Spleen (tissue), 7 donors: ENCODE measurements around the gene GYS1.

ENCODE experiments used
- CTCF ChIP-seq, 11 experiments: fragments of 200-600 bp in 7 of 11; fragments of 450-650 bp in 4 of 11; sonication (generic) in 4 of 11; IDR thresholded peaks in 8 of 11; conservative IDR thresholded peaks in 3 of 11; 1 replicate in 7 of 11; 2 replicates in 4 of 11; pipeline versions ENCODE4 v1.4.0 to v1.8.0; 2016 to 2021; ENCODE audit warnings: antibody characterized with exemption in 11 of 11, inconsistent platforms in 4 of 11, mild to moderate bottlenecking in 1 of 11
- POLR2AphosphoS5 ChIP-seq, 3 donors: sonication (generic); formaldehyde crosslinking; IDR thresholded peaks; one replicate each; pipeline ENCODE4 v1.5.1; 2017; ENCODE audit warnings: antibody characterized with exemption in 3 of 3
- donor health status: DM: no; HTN: no; CAD: no; lungs with moderate emphysema.
- donor health status: DM: no; HTN: no; CAD: no.
- donor health status: DM: no; HTN: no; CAD: no.

GRCh38 chr19:48961673-48962028 lies 31.5 kb downstream of the GYS1 start:
- TF ChIP-seq CTCF (IDR thresholded peaks at IDR 0.05 in 8 of 11, conservative IDR thresholded peaks at IDR 0.05 in 3 of 11) (no peak), POLR2AphosphoS5 (IDR thresholded peaks at IDR 0.05) (no peak)
